TTC549 (cell line): ENCODE data around the gene ACTN1.

Experiments used
- FAIRE-seq: peaks from 2 replicates; lab custom pipeline; 2012; peaks lifted over from hg19 to GRCh38; lab: Jason Lieb, UNC

Gene ACTN1

GRCh38 chr14:68888883-68889282 lies 90.2 kb downstream of the ACTN1 start:
- FAIRE-seq, result no peak

DNA sequence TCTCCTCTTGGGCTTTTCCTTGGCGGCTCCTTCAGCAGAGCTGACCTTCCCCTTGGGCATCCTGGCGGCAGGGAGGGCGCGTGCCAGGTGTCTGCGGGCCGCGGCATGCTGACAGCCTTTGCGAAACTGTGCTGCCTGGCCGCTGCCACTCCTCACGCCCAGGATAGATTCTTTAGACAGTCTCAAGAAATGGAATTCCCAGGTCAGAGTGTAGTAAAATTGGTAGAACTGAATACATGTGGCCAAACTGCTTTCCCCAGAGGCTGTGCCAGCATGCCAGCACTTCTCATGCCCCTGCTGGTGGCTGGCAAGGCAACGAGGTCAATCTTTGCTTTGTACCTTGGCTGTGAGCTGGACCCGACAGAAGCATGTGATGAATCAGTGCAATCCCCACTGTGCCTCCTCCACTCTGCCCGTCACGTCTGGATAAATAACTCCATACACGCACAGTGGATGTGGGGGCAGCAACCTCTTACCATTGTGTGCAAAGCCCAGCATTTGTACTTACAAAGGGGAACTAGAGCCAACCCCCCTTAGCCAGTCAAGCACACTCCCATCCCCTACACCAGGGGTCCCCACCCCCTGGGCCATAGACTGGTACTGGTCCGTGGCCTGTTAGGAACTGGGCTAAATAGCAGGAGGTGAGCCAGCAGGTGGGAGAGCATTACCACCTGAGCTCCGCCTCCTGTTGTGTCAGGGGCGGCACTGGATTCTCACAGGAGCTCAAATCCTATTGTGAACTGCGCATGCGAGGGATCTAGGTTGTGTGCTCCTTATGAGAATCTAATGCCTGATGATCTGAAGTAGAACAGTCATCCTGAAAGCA lies 90.9 kb downstream of the ACTN1 start:
- no peak for FAIRE-seq

DNA sequence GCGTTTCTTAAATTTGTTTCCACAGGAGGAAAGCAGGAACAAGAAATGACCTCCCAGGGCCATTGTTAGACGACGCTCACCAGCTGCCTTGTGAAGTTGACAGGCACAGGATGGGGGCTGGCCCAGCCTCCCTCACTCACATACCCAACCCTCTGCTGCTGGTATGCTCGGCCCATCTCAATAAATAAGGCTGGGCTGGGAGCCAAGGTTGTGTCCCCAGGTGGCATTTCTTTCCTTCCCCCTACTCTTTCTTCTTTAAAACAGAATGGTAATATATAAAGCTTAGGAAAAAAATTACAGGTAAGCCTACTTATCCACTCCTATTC lies 93.0 kb downstream of the ACTN1 start:
- no peak for FAIRE-seq

DNA sequence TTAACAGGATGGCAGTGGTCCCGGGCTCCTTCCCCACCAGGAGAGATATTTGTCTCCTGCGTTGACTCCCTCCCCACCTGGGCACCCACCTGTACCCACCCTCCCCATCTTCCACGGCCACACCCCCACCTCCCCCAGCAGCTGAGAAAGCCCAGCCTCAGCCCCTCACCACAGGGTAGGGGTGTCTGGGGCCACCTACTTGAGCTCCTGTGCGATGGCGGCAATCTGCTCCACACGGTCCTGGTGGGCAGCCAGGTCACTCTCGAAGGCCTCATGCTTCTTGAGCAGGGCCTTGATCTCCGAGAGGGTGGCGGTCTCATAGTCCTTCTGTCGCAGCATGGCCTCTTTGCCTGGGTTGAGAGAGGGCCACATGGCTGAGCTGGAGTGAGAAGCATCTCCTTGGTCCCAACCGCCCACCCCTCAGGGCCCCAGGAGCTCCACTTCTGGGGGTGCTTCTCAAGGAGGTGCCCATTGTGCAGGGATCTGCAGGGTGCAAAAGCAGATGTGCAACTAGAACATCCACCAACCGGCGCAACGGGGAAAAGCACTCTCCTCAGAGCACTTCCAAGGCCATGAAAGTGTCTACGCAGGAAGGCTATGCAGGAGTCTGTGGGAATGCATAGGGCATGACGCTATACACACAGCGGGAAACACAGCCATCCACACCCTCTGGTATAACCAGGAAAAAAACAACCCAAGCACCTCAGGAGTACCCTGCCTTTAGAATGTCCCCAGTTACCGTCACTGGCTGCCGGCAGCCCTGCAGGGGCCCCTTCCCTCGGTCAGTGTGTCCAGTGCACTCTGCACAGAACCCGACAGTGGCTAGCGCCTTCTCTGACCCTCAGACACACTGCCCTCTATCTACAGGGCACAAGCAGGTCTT lies 93.6 kb downstream of the ACTN1 start:
- no peak for FAIRE-seq

GRCh38 chr14:68884031-68885030 lies 94.8 kb downstream of the ACTN1 start:
- FAIRE-seq, result no peak

DNA sequence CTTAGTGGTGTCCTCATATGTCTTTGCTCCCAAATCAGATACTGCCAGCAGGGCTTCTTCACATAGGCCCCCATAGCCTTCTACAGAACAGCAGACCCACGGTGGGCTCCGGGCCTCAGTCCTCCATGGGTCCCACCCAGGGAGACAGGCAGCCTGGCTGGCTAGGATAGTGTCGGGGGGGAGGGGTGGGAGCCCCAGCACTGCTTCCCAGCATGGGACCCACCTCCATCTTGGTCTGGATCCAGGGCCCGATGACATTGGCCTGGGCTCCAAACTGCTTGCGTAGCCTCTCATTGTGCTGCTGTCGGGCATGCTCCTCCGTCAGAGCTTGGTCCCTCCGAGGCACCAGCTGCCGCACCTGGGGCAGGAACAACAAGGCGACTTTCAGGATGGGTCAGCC lies 96.9 kb downstream of the ACTN1 start:
- no peak for FAIRE-seq

GRCh38 chr14:68881396-68881795 lies 97.7 kb downstream of the ACTN1 start:
- FAIRE-seq, result no peak

GRCh38 chr14:68880581-68881105 lies 98.5 kb downstream of the ACTN1 start:
- FAIRE-seq, result no peak

DNA sequence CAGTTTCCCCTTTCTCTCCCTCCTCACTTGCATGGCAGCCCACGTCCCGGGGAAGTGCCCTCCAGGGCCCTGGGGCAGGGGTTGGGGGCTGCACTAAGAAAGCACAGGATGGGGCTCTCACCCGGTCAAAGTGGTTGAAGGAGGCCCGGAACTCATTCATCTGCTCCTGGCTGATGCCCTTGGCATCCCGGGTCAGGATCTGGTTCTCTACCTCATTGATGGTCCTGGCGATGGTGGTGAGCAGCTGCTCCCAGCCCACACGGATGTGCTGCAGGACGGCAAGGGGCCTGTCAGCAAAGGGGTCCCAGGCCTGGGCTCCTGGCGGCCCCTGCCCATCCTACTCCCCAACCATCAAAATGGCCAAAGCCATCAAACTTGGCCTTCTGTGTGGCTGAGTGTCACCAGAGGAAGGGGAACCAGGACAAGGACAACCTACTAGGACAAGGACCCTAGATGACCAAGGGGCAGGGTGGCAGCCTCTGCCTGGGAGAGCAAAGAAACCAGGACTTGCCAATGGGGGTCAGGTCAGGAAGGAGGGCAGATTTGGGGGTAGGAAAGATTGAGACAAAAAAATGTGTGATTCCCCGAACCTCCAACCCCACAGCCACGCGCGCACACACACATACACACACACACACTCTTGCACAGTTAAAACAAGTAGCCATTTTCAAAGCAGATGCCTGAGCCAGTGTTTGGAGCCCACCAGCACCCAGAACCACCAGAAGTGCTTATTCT lies 99.1 kb downstream of the ACTN1 start:
- FAIRE-seq, result no peak

DNA sequence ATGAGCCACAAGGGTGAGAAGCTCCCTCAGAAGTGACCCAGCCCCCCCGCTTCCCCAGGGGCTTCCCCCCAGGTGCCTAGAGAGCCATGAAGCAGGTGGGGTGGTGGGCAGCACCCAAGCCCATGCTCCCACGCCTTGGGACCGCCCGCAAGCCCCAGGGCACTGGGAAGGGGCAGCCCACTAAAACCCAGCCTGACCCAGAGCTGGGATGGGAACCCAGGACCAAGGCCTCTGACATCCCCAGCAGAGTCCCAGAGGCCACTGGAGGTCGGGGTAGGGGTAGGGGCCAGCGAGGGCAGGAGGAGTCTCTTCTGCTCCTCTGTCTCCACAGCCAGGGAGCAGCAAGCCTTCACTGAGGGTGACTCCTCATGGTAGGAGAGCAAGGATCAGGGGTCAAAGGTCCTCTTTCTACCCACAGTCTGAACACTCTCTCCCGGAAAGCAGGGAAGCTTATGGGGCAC lies 99.8 kb downstream of the ACTN1 start:
- FAIRE-seq, result no peak

DNA sequence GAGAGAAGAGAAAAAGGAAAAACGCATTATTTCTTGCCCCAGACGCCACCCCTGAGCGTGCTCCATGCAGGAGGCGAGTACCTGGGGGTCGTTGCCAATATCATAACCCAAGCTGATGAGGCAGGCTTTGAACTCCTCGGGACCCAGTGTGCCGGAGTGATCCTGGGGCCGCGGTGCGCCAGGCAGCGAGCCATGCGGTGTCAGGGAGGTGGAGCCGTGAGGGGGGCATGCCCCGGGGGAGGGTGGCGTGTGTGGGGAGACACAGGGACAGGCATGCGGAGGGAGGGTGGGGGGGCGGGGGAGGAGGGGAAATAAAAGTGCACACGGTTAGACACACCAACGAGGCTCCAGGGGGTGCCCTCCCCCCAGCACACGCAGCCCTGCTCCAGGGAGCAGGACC lies 100.2 kb downstream of the ACTN1 start:
- no peak for FAIRE-seq

DNA sequence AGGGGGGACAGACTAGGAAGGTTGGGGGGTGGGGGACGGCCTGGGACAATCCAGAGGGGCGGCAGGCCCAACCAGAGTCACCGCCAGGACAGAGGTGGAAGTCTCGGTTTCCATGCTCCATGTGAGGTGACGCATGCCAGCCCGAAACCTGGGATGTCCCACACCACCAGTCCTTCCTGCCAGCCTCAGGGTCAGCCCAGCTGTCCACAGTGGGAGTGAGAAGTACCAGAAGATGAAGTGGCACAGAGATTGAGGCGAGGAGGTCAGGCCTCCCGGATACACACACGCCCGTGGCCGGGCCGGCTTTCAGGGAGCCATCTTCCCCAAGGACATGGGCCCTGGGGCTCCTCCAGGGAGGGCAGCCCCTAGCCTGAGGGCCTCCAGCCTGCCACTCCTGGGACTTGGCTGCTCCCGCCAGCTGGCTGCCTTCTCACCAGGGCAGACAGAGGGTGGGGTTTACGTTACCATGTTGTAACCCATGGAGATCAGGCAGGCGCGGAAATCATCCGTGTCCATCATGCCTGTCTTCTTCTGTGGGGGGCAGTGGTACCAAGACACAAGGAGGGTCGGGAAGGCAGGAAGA lies 101.0 kb downstream of the ACTN1 start:
- no peak for FAIRE-seq

- no peak for FAIRE-seq
Measured at GRCh38 chr14:68876976-68877375, 102.1 kb downstream of the ACTN1 start.

- FAIRE-seq, result no peak
Measured at GRCh38 chr14:68874746-68875155, 104.4 kb downstream of the ACTN1 start.

GRCh38 chr14:68873376-68873775 lies 105.7 kb downstream of the ACTN1 start:
- FAIRE-seq, result no peak

GRCh38 chr14:68871392-68871791 lies 107.7 kb downstream of the ACTN1 start:
- no peak for FAIRE-seq

GRCh38 chr14:68866991-68867533 lies 112.0 kb downstream of the ACTN1 start:
- no peak for FAIRE-seq

DNA sequence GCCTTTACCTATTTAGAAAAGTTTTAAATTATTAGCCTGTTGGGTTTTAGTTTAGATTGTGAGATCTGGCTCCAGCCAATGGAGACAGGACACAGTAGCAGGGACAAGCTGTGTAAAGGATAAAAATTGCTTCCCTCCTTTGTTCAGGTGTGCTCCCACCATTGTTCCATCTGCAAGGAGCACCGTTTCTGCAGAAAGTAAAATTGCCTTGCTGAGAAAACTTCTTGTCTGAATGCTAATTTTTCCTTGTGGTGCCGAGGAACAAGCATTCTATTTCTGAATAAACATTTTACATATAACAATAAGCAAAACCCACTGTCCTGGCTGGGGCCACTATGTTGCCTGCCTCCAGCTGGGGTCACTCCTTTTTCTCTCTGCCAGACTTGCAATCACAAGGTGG lies 113.6 kb downstream of the ACTN1 start:
- FAIRE-seq, result no peak

GRCh38 chr14:68864361-68864750 lies 114.7 kb downstream of the ACTN1 start:
- FAIRE-seq, result no peak

GRCh38 chr14:68863610-68864360 lies 115.3 kb downstream of the ACTN1 start:
- FAIRE-seq, result no peak
